ENCODE results near the gene ERBB3.
"Not testable (repeated sequence)": the region's sequence is repeated elsewhere in the genome, so short reads cannot be mapped to it uniquely, and the experiment has no call there.

The ERBB3 gene

GRCh38 chr12:56079723-56080555 is at the start of gene ERBB3:
TSS of gene ERBB3 (plus strand) at chr12:56080165. CDS start at chr12:56080301, 136 bp downstream.
- peak; percentile 29 for DNase-seq

GRCh38 chr12:56031987-56032386 is 48.0 kb upstream of the ERBB3 start:
- DNase-seq, result no peak

GRCh38 chr12:56034586-56035332 is 45.2 kb upstream of the ERBB3 start:
- DNase-seq, result no peak

DNA sequence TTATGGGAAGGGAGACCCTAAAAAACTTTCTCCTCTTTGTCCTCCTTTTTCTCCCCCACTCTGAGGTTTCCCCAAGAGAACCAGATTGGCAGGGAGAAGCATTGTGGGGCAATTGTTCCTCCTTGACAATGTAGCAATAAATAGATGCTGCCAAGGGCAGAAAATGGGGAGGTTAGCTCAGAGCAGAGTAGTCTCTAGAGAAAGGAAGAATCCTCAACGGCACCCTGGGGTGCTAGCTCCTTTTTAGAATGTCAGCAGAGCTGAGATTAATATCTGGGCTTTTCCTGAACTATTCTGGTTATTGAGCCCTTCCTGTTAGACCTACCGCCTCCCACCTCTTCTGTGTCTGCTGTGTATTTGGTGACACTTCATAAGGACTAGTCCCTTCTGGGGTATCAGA is 42.8 kb upstream of the ERBB3 start:
- DNase-seq, result no peak

DNA sequence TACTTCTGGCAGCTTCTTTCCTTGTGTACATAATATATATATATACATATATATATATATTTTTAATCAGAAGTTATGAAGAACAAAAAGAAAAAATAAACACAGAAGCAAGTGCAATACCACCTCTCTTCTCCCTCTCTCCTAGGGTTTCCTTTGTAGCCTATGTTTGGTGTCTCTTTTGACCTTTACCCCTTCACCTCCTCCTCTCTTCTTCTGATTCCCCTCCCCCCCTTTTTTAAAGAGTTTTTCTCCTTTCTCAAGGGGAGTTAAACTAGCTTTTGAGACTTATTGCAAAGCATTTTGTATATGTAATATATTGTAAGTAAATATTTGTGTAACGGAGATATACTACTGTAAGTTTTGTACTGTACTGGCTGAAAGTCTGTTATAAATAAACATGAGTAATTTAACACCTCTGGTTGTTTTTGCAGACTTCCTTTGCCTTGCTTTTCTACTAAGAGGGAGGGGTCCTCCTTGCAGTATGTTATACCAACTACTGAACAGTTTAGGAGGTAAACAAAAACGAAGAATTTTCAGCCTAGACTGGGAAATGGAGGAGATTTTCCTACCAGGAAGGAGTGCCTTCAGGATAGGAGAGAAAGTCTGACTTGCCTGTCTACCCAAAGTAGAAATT is 41.8 kb upstream of the ERBB3 start:
- DNase-seq, result no peak

DNA sequence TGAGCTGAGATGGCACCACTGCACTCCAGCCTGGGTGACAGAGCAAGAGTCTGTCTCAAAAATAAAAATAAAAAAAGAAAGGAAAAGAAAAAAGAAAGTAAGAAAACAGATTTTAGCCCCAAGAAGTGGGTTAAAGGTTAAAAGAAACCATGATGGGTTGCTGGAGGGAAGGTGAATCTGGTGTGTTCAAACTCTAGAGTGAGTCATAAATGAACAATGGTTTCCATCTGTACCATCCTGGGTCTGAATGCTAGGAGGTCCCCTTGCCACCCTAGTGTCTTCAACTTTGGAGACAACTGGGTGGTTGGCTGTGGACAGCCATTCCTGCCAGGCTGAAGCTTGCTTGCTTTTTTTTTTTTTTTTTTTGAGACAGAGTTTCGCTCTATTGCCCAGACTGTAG is 39.8 kb upstream of the ERBB3 start:
- no peak for DNase-seq

DNA sequence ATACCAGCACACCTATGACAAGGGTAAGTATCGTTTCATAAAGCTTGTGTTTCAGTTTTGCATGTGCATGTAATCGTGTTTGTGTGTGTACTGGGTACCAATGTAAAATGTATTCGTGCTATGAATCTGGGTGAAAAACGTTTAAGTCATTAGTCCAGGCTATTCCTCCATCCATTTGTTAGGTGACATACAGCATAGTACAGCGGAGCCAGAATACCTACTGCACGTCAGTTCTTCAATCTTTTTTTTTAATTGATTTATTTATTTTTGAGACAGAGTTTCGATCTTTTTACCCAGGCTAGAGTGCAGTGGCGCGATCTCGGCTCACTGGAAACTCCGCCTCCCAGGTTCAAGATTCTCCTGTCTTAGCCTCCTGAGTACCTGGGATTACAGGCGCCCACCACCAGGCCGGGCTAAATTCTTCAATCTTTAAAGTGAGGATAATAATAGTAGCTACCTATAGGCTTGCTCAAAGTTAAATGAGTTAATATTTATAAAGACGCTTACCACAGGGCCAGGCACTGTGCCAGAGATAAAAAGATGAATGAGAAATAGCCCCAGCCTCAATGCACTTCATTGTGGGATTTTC is 38.9 kb upstream of the ERBB3 start:
- DNase-seq, result peak; percentile 48

GRCh38 chr12:56041552-56042429 is 38.2 kb upstream of the ERBB3 start, which contains the start of gene RPS26:
TSS of gene RPS26 (plus strand) at chr12:56041918. CDS start at chr12:56042167, 249 bp downstream.
- peak; percentile 98 for DNase-seq

DNA sequence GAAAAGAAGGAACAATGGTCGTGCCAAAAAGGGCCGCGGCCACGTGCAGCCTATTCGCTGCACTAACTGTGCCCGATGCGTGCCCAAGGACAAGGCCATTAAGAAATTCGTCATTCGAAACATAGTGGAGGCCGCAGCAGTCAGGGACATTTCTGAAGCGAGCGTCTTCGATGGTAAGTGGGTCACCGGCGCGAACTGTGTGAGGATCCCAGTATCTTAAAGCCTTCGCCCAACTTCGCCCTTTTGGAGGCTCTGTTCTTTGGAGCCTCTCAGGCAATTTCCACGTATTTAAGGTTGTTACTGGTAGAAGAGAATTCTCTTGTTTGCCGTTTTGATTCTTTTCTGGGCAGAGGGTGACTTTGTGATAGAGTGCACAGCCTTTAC is 37.5 kb upstream of the ERBB3 start:
- DNase-seq, result not testable (repeated sequence)

GRCh38 chr12:56042843-56043242 is 37.1 kb upstream of the ERBB3 start:
- no peak for DNase-seq

DNA sequence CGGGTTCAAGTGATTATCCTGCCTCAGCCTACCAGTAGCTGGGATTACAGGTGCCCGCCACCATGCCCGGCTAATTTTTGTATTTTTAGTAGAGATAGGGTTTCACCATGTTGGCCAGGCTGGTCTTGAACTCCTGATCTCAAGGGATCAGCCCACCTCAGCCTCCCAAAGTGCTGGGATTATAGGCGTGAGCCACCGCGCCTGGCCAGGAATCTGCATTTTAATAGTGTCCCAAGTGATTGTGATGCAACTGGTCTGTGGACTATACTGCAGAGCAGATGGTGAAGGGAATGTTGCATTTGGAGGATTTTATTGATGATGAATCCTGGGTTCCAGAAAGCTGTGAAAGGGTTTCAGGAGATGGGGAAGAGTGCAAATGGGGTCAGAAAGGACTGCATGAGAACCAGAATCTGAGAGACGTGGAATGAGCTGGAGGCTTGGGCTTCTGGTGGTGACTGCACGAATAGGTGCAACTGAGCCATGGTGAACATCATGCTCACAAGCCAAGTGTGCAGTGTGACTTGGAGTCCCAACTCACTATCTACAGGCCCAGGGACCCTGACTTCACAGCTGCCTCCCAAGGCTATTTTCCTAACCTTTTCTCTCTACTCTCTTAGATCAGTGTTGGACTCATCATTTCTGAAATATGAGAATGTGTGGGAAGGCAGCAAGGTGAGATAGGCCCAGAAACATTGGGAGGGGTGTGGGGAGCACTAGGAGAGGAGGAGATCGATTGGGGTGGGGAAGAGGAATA is 33.8 kb upstream of the ERBB3 start:
- DNase-seq, result no peak

GRCh38 chr12:56053407-56053893 is 26.5 kb upstream of the ERBB3 start:
- DNase-seq, result no peak

DNA sequence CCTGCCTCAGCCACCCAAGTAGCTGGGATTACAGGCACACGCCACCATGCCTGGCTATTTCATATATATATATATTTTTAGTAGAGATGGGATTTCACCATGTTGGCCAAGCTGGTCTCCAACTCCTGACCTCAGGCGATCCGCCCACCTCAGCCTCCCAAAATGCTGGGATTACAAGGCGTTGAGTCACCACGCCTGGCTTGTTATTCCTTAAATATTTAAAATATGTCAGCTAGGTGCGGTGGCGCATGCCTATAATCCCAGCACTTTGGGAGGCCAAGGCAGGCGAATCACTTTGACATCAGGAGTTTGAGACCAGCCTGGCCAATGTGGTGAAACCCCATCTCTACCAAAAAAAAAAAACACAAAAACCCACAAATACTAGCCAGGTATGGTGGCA is 20.0 kb upstream of the ERBB3 start:
- not testable (repeated sequence) for DNase-seq

GRCh38 chr12:56061982-56062381 is 18.0 kb upstream of the ERBB3 start:
- no peak for DNase-seq

DNA sequence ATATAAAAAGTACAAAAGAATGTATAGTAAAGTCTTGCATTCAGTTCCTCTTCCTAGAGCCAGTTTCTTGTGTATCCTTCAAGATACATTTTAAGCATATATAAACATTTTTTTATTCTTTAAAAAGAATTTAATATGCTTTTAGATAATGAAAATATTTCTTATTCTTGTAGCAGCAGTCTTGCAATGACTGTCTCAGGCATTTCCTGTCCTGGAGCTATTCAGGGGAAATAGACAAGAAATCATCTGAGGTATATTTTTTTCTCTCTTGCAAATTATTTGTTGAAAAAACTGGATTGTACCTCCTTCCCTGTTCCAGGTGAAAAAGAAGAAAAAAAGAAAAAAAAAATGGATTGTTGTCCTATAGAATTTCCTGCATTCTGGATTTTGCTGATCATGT is 17.0 kb upstream of the ERBB3 start:
- no peak for DNase-seq

DNA sequence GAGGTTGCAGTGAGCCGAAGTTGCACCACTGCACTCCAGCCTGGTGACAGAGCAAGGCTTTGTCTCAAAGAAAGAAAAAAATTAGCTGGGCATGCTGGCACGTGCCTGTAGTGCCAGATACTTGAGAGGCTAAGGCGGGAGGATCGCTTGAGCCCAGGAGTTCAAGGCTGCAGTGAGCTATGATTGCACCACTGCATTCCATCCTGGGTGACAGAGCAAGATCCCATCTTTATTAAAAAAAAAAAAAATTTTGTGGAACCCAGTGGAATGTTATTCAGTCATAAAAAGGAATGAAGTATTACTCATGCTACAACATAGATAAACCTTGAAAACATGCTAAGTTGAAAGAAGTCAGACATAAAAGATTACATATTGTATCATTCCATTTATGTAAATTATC is 8.3 kb upstream of the ERBB3 start:
- no peak for DNase-seq

- DNase-seq, result no peak
These were observed 5.6 kb upstream of the ERBB3 start for GRCh38 chr12:56074396-56074795.

GRCh38 chr12:56077966-56078365 is 2.0 kb upstream of the ERBB3 start:
- DNase-seq, result not testable (repeated sequence)

DNA sequence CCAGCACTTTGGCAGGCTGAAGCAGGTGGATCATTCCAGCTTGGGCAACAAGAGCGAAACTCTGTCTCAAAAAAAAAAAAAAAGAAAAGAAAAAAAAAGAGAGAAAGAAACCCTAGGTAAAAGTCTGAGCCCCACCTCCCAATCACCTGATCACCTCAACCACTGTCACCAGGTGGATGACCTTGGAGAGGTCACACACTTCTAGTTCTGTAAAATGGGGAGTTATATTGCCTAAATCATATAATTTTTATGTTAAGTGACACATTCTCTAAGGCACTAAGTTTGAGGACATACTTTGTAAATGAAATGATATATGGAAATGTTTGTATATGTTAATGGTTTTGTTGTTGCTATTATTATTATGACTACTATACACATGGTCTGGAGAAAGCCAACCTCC is 1.5 kb upstream of the ERBB3 start:
- no peak for DNase-seq

DNA sequence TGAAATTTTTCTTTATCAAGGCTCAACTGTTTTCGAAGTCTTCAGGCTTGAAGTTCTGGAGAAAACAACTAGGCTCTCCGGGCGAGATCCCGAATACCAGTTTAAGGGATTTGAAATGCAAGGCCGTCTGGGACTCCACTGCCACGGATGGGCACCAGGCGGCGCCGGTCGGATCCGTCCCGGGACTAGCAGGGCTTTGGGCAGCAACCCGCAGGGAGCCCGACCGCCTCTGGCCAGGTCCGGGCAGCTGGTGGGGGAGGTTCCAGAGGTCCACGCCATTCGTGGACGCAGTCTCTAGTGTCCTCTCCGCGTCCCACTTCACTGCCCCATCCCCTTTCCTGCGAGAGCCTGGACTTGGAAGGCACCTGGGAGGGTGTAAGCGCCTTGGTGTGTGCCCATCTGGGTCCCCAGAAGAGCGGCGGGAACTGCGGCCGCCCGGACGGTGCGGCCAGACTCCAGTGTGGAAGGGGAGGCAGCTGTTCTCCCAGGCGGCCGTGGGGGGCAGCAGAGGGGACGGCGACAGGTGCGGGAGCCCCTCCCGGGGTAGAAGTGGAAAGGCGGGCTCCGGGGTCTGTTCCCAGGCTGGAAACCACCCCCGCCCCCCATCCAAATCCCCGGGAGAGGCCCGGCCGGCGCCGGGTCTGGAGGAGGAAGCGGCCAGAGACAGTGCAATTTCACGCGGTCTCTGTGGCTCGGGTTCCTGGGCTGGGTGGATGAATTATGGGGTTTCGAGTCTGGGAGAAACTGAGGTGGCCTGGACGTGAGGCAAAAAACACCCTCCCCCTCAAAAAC is 838 bp upstream of the ERBB3 start:
- DNase-seq, result peak; percentile 67
